Measurements from ENCODE around the gene ALDH1A3. TPM values are rescaled to one million over a fixed set of nuclear protein-coding genes. Genes with fewer than 3 reads are reported as not detected.

The ALDH1A3 gene
- total and polyA plus RNA-seq, 2 experiments from 2014 or later: 4.0 to 19.8 TPM

GRCh38 chr15:100918690-100919480 is 39.3 kb downstream of the ALDH1A3 start, which contains the start of gene LRRK1:
LRRK1 (plus strand) TSS chr15:100919357; CDS start chr15:100924633, 5,276 bp downstream.
- no peak for TF ChIP-seq ZNF462 (CRISPR knock-in tag; IDR thresholded peaks at IDR 0.05)
- TF ChIP-seq EZH2phosphoT487 (IDR thresholded peaks at IDR 0.05; ENCODE audit: unreplicated experiment): peak; percentile 60
- no peak for TF ChIP-seq JUNB (IDR thresholded peaks at IDR 0.05; ENCODE audit: unreplicated experiment)
- TF ChIP-seq EZH2 (IDR thresholded peaks at IDR 0.05; ENCODE audit: low read depth, unreplicated experiment): peak; percentile 97
- TF ChIP-seq NANOG (IDR thresholded peaks at IDR 0.05; ENCODE audit: borderline replicate concordance): no peak
- Mint-ChIP-seq H3K36me3 (ENCODE audit: low read depth) (no peaks in the 10 kb centered on the region), H3K4me3 (peak within 1 kb of the TSS; percentile 81), H3K9me3 (peaks cover 2% of the 10 kb centered on the region; the same call in 2 of the 3 replicates), H3K4me1 (peaks cover 13% of the 10 kb centered on the region), H3K27ac (no peak within 1 kb of the TSS), H3K27me3 (ENCODE audit: insufficient read depth, low read depth, poor library complexity) (peaks cover 50% of the 10 kb centered on the region)
- no peaks in the 10 kb centered on the region for H4K20me1 ChIP-seq (replicated peaks; ENCODE audit: insufficient read depth)
- H3K27ac ChIP-seq (ENCODE audit: low read depth): no peak within 1 kb of the TSS
- DNase-seq (ENCODE audit: low spot score) (peak; percentile 59), ATAC-seq (peak; percentile 50)
- H3K9me2 ChIP-seq (ENCODE audit: insufficient read depth): no peaks in the 10 kb centered on the region
- peak within 1 kb of the TSS; percentile 88 for H3K4me2 ChIP-seq
- no peaks in the 10 kb centered on the region for H3K4me1 ChIP-seq (ENCODE audit: insufficient read depth)
- no peaks in the 10 kb centered on the region for H3K36me3 ChIP-seq (ENCODE audit: insufficient read depth)
- H2AFZ ChIP-seq: peak within 1 kb of the TSS; percentile 99
- peak within 1 kb of the TSS; percentile 74 for H3K4me3 ChIP-seq
- H3F3A ChIP-seq (replicated peaks; ENCODE audit: low read depth): no peaks in the 10 kb centered on the region
- H3K79me2 ChIP-seq (replicated peaks; ENCODE audit: insufficient read depth): no peaks in the 10 kb centered on the region
- H3K27me3 ChIP-seq (ENCODE audit: insufficient read depth): peaks cover 67% of the 10 kb centered on the region
